Measurements from ENCODE around the gene CAPN1.

The CAPN1 gene

DNA sequence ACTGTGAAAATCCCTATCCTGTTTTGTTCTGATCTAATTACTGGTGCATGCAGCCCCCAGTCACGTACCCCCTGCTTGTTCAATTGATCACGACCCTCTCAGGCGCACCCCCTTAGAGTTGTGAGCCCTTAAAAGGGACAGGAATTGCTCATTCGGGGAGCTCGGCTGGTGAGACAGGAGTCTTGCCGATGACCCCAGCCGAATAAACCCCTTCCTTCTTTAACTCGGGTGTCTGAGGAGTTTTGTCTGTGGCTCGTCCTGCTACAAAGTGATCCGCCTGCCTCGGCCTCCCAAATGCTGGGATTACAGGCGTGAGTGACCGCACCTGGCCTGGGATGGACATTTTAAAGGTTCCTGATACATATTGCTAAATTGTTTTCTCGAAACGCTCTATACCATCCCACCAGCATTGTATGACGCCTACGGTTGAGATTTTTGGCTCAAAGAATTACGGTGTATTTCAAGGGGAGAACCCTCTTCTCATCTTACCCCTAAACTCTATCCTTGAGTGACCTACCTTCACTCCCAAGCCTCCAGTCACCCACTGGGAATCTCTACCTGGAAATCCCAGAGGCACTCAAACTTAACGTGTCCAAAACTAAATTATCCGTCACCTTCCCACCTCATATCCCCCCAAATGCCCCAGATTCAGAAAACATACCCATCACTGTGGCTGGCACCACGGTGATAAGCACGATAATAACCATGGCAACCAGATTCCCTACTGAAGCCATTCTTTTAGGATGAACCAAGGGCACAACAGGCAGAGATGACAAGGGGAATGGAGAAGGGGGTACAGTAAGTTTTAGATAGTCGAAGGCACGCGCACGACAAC, 79.2 kb downstream of the CAPN1 start:
- Histone ChIP-seq H3K4me1 (ENCODE audit: control insufficient read depth, insufficient read depth, low read length) (no peaks in the 10 kb centered on the region), H3K27ac (ENCODE audit: low read length) (no peak overlapping the region), H3K27me3 (ENCODE audit: control insufficient read depth, insufficient read depth, low read length) (no peaks in the 10 kb centered on the region), H3K9me3 (ENCODE audit: control insufficient read depth, insufficient read depth, low read length) (no peaks in the 10 kb centered on the region), H3K36me3 (ENCODE audit: control insufficient read depth, insufficient read depth, low read length) (no peaks in the 10 kb centered on the region), H3K4me3 (ENCODE audit: low read length) (peak overlapping the region; percentile 77; the same call in 1 of the 2 replicates)
- no CpG with 5 or more reads among the region's 26 CpGs for WGBS (ENCODE audit: insufficient coverage, insufficient read length)
- no peak for DNase-seq (ENCODE audit: low read depth, low spot score)

All from iPS DF 6.9 (cell line).